ENCODE measurements around the gene C1QC. TPM values are rescaled to one million over a fixed set of nuclear protein-coding genes. Genes with fewer than 3 reads are reported as not detected.

The C1QC gene
- total and polyA plus RNA-seq, 2 experiments from 2014 or later = not detected

- H3K4me3 Mint-ChIP-seq = no peak overlapping the region
- no peaks in the 10 kb centered on the region for H3K4me1 ChIP-seq (ENCODE audit: insufficient read depth)
- no peaks in the 10 kb centered on the region for H3K36me3 Mint-ChIP-seq (ENCODE audit: low read depth)
- peaks cover 5% of the 10 kb centered on the region for H3K27me3 Mint-ChIP-seq (ENCODE audit: insufficient read depth, low read depth, poor library complexity)
- no peaks in the 10 kb centered on the region for H3K27me3 ChIP-seq (ENCODE audit: insufficient read depth)
- peak overlapping the region; percentile 85; the same call in 1 of the 2 replicates for H2AFZ ChIP-seq
- no peaks in the 10 kb centered on the region; the same call in 2 of the 3 replicates for H3K9me3 Mint-ChIP-seq
- no peak overlapping the region for H3K27ac ChIP-seq (ENCODE audit: low read depth)
- H3K36me3 ChIP-seq (ENCODE audit: insufficient read depth) = no peaks in the 10 kb centered on the region
- H3K9me2 ChIP-seq (ENCODE audit: insufficient read depth) = no peaks in the 10 kb centered on the region
- H3F3A ChIP-seq (replicated peaks; ENCODE audit: low read depth) = no peaks in the 10 kb centered on the region
- H4K20me1 ChIP-seq (replicated peaks; ENCODE audit: insufficient read depth) = no peaks in the 10 kb centered on the region; the same call in 1 of the 2 replicates
- H3K4me1 Mint-ChIP-seq = peaks cover 7% of the 10 kb centered on the region
- H3K27ac Mint-ChIP-seq = no peak overlapping the region
- H3K79me2 ChIP-seq (replicated peaks; ENCODE audit: insufficient read depth) = no peaks in the 10 kb centered on the region
- H3K4me2 ChIP-seq = no peak overlapping the region
- no peak overlapping the region for H3K4me3 ChIP-seq
- DNase-seq (ENCODE audit: low spot score) (no peak), ATAC-seq (no peak)
- TF ChIP-seq, protein P1, sequence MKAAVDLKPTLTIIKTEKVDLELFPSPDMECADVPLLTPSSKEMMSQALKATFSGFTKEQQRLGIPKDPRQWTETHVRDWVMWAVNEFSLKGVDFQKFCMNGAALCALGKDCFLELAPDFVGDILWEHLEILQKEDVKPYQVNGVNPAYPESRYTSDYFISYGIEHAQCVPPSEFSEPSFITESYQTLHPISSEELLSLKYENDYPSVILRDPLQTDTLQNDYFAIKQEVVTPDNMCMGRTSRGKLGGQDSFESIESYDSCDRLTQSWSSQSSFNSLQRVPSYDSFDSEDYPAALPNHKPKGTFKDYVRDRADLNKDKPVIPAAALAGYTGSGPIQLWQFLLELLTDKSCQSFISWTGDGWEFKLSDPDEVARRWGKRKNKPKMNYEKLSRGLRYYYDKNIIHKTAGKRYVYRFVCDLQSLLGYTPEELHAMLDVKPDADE (IDR thresholded peaks at IDR 0.05) = no peak
- no peak for TF ChIP-seq STAT1 (IDR thresholded peaks at IDR 0.05; ENCODE audit: unreplicated experiment)
Measured at GRCh38 chr1:22689505-22689904, 46.1 kb downstream of the C1QC start.

GRCh38 chr1:22691031-22691753 is 47.8 kb downstream of the C1QC start:
- peak overlapping the region; percentile 57 for H2AFZ ChIP-seq
- H3K27ac Mint-ChIP-seq = no peak overlapping the region
- no peaks in the 10 kb centered on the region for H3K9me2 ChIP-seq (ENCODE audit: insufficient read depth)
- H3K36me3 ChIP-seq (ENCODE audit: insufficient read depth) = no peaks in the 10 kb centered on the region
- no peaks in the 10 kb centered on the region for H3K4me1 ChIP-seq (ENCODE audit: insufficient read depth)
- no peaks in the 10 kb centered on the region for H3F3A ChIP-seq (replicated peaks; ENCODE audit: low read depth)
- TF ChIP-seq EZH2 (IDR thresholded peaks at IDR 0.05; ENCODE audit: low read depth, unreplicated experiment) = no peak
- no peak for TF ChIP-seq JUNB (IDR thresholded peaks at IDR 0.05; ENCODE audit: unreplicated experiment)
- TF ChIP-seq, protein P2, sequence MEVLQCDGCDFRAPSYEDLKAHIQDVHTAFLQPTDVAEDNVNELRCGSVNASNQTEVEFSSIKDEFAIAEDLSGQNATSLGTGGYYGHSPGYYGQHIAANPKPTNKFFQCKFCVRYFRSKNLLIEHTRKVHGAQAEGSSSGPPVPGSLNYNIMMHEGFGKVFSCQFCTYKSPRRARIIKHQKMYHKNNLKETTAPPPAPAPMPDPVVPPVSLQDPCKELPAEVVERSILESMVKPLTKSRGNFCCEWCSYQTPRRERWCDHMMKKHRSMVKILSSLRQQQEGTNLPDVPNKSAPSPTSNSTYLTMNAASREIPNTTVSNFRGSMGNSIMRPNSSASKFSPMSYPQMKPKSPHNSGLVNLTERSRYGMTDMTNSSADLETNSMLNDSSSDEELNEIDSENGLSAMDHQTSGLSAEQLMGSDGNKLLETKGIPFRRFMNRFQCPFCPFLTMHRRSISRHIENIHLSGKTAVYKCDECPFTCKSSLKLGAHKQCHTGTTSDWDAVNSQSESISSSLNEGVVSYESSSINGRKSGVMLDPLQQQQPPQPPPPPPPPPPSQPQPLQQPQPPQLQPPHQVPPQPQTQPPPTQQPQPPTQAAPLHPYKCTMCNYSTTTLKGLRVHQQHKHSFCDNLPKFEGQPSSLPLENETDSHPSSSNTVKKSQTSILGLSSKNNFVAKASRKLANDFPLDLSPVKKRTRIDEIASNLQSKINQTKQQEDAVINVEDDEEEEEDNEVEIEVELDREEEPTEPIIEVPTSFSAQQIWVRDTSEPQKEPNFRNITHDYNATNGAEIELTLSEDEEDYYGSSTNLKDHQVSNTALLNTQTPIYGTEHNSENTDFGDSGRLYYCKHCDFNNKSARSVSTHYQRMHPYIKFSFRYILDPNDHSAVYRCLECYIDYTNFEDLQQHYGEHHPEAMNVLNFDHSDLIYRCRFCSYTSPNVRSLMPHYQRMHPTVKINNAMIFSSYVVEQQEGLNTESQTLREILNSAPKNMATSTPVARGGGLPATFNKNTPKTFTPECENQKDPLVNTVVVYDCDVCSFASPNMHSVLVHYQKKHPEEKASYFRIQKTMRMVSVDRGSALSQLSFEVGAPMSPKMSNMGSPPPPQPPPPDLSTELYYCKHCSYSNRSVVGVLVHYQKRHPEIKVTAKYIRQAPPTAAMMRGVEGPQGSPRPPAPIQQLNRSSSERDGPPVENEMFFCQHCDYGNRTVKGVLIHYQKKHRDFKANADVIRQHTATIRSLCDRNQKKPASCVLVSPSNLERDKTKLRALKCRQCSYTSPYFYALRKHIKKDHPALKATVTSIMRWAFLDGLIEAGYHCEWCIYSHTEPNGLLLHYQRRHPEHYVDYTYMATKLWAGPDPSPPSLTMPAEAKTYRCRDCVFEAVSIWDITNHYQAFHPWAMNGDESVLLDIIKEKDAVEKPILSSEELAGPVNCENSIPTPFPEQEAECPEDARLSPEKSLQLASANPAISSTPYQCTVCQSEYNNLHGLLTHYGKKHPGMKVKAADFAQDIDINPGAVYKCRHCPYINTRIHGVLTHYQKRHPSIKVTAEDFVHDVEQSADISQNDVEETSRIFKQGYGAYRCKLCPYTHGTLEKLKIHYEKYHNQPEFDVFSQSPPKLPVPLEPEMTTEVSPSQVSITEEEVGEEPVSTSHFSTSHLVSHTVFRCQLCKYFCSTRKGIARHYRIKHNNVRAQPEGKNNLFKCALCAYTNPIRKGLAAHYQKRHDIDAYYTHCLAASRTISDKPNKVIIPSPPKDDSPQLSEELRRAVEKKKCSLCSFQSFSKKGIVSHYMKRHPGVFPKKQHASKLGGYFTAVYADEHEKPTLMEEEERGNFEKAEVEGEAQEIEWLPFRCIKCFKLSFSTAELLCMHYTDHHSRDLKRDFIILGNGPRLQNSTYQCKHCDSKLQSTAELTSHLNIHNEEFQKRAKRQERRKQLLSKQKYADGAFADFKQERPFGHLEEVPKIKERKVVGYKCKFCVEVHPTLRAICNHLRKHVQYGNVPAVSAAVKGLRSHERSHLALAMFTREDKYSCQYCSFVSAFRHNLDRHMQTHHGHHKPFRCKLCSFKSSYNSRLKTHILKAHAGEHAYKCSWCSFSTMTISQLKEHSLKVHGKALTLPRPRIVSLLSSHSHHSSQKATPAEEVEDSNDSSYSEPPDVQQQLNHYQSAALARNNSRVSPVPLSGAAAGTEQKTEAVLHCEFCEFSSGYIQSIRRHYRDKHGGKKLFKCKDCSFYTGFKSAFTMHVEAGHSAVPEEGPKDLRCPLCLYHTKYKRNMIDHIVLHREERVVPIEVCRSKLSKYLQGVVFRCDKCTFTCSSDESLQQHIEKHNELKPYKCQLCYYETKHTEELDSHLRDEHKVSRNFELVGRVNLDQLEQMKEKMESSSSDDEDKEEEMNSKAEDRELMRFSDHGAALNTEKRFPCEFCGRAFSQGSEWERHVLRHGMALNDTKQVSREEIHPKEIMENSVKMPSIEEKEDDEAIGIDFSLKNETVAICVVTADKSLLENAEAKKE (CRISPR knock-in tag; IDR thresholded peaks at IDR 0.05) = no peak
- TF ChIP-seq POLR2AphosphoS5 (IDR thresholded peaks at IDR 0.05; ENCODE audit: low read depth) = no peak
- no peak for TF ChIP-seq CREB1 (CRISPR knock-in tag; IDR thresholded peaks at IDR 0.05; ENCODE audit: low read depth)
- TF ChIP-seq ZNF331 (CRISPR knock-in tag; IDR thresholded peaks at IDR 0.05; ENCODE audit: low read depth) = no peak
- no peak for TF ChIP-seq CTCF (conservative IDR thresholded peaks at IDR 0.05; ENCODE audit: low read depth in 2 of 2)
- no peak for TF ChIP-seq NANOG (IDR thresholded peaks at IDR 0.05; ENCODE audit: borderline replicate concordance)
- DNase-seq (ENCODE audit: low spot score) = no peak
- no peaks in the 10 kb centered on the region for H3K79me2 ChIP-seq (replicated peaks; ENCODE audit: insufficient read depth)
- no peaks in the 10 kb centered on the region; the same call in 1 of the 2 replicates for H4K20me1 ChIP-seq (replicated peaks; ENCODE audit: insufficient read depth)
- H3K36me3 Mint-ChIP-seq (ENCODE audit: low read depth) = no peaks in the 10 kb centered on the region
- H3K27ac ChIP-seq (ENCODE audit: low read depth) = no peak overlapping the region
- no peak overlapping the region for H3K4me3 ChIP-seq
- H3K27me3 Mint-ChIP-seq (ENCODE audit: insufficient read depth, low read depth, poor library complexity) = peaks cover 7% of the 10 kb centered on the region
- H3K4me1 Mint-ChIP-seq = peaks cover 3% of the 10 kb centered on the region; the same call in 2 of the 3 replicates
- H3K27me3 ChIP-seq (ENCODE audit: insufficient read depth) = no peaks in the 10 kb centered on the region
- ATAC-seq = no peak
- H3K4me2 ChIP-seq = no peak overlapping the region
- no peaks in the 10 kb centered on the region; the same call in 2 of the 3 replicates for H3K9me3 Mint-ChIP-seq
- no peak overlapping the region for H3K4me3 Mint-ChIP-seq
